Stimulated activated memory B cell treated with anti-CD40 and anti-IgM and Interleukin-4, amounts not matched to agents 10 μg/mL and 1 μg/mL and 100 μg/mL, for 72 hours (primary cell): ENCODE measurements around the gene GGT6.

Source experiments
- ATAC-seq: fragments of 150-1000 bp; cut with Tn5 transposase; 2 replicates; pipeline ENCODE4 v1.10.0; 2021
- H3K27ac Mint-ChIP-seq: one replicate; pipeline ENCODE4 v1.8.0; 2022; ENCODE audit warnings: mild to moderate bottlenecking, mixed read lengths
- H3K27me3 Mint-ChIP-seq: one replicate; pipeline ENCODE4 v1.8.0; 2022; ENCODE audit warnings: mixed read lengths
- H3K36me3 Mint-ChIP-seq: one replicate; pipeline ENCODE4 v1.8.0; 2022; ENCODE audit warnings: mixed read lengths
- H3K4me1 Mint-ChIP-seq: one replicate; pipeline ENCODE4 v1.8.0; 2022; ENCODE audit warnings: mixed read lengths
- H3K4me3 Mint-ChIP-seq: one replicate; pipeline ENCODE4 v1.8.0; 2022; ENCODE audit warnings: mild to moderate bottlenecking, moderate library complexity, mixed read lengths
- H3K9me3 Mint-ChIP-seq: one replicate; pipeline ENCODE4 v1.8.0; 2022; ENCODE audit warnings: mixed read lengths

Gene GGT6

DNA sequence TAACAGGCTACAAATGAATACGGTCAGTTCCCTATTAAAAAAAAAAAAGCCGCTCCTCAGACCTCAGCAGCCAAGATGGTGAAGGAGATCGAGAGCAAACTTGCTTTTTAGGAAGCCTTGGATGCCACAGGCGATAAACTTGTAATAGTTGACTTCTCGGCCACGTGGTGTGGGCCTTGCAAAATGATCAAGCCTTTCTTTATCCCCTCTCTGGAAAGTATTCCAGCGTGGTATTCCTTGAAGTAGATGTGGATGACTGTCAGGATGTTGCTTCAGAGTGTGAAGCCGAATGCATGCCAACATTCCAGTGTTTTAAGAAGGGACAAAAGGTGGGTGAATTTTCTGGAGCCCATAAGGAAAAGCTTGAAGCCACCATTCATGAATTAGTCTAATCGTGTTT is 11.8 kb upstream of the GGT6 start:
- Mint-ChIP-seq H3K4me3 (no peak overlapping the region), H3K9me3 (no peaks in the 10 kb centered on the region), H3K4me1 (peaks cover 16% of the 10 kb centered on the region), H3K27me3 (peaks cover 22% of the 10 kb centered on the region), H3K27ac (no peak overlapping the region), H3K36me3 (no peaks in the 10 kb centered on the region)
- no peak for ATAC-seq

DNA sequence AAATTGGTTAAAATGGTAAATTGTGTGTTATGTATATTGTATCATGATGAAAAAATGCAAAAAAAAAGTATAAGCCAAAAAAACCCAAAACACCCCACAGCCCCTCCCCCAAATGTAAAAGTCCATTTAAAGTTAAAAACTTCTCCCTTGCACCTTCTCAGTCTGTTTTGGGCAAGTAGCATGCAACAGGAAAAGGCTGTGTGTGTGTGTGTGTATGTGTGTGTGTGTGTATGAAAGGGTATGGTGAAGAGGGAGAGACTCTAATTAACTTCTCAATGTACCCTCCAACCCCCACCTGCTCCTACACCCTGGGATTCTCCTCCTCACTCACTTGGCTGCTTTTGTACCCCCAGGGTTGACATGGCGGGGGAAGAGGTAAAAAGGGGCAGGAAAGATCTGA is 9.2 kb upstream of the GGT6 start:
- Mint-ChIP-seq H3K4me1 (peaks cover 29% of the 10 kb centered on the region), H3K36me3 (no peaks in the 10 kb centered on the region), H3K9me3 (no peaks in the 10 kb centered on the region), H3K27me3 (peaks cover 1% of the 10 kb centered on the region), H3K27ac (no peak overlapping the region), H3K4me3 (no peak overlapping the region)
- no peak for ATAC-seq

DNA sequence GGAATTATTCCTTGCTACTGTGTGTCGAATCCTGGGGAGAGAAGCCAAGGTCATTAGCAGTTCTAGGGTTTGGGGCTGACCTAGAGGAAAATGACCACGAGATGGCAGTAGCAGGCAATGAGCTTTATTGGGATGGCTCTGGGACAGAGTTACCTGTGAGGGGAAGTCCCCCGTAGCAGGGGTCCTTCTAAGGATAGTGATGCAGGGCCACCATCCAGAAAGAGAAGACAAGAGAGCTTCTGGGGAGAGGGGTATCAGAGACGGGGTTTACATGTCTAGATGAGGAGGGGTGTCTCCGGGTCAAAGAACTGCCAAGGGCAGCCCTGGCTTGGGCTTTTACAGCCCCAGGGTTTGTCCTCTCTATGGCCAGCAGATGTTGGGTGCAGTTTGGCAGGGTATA is 6.4 kb upstream of the GGT6 start:
- ATAC-seq, result peak; percentile 71
- Mint-ChIP-seq H3K9me3 (no peaks in the 10 kb centered on the region), H3K4me3 (no peak overlapping the region), H3K36me3 (no peaks in the 10 kb centered on the region), H3K4me1 (peaks cover 35% of the 10 kb centered on the region), H3K27me3 (no peaks in the 10 kb centered on the region), H3K27ac (no peak overlapping the region)

DNA sequence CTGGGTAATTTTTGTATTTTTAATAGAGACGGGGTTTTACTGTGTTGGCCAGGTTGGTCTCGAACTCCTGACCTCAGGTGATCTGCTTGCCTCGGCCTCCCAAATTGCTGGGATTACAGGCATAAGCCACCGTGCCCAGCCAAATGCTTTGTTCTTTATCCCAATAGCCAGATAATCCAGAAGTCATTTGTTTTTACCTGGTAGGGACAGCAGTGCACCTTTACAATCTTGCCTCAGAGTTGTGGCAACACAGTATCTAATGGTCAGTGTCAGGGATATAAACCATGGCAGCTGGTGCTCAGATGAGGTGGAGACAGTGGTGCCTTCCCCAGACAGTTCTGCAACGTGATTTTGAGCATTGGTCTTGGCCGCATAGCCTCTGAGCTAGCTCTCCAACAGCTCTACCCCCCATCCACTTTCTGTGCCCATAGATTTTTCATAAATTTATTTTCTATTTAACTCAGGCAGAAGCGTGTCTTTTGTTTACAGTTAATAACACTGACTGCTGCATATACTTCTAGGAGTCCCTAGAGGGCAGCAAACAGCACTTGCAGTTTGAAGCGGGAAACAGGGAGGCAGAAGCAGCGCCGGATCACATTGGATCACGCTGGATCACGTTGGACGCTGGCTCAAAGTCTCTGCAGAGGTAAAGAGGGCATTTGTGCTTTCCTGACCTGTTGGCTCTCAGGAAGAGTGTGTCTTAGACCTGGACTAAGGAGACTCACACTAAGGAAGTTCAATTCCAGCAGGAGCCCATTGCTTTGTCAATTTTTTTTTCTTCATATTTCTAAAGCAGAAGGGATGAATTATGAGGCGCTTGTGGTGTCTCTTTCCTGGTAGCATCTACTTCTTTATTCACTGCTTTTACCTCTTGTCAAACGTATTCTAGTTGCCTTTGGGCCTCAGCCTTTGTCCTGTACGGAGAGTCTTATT is 5.1 kb upstream of the GGT6 start:
- no peaks in the 10 kb centered on the region for H3K36me3 Mint-ChIP-seq
- H3K9me3 Mint-ChIP-seq, result no peaks in the 10 kb centered on the region
- H3K4me1 Mint-ChIP-seq, result peaks cover 39% of the 10 kb centered on the region
- H3K4me3 Mint-ChIP-seq, result no peak overlapping the region
- ATAC-seq, result peak; percentile 58
- H3K27me3 Mint-ChIP-seq, result no peaks in the 10 kb centered on the region
- H3K27ac Mint-ChIP-seq, result no peak overlapping the region

DNA sequence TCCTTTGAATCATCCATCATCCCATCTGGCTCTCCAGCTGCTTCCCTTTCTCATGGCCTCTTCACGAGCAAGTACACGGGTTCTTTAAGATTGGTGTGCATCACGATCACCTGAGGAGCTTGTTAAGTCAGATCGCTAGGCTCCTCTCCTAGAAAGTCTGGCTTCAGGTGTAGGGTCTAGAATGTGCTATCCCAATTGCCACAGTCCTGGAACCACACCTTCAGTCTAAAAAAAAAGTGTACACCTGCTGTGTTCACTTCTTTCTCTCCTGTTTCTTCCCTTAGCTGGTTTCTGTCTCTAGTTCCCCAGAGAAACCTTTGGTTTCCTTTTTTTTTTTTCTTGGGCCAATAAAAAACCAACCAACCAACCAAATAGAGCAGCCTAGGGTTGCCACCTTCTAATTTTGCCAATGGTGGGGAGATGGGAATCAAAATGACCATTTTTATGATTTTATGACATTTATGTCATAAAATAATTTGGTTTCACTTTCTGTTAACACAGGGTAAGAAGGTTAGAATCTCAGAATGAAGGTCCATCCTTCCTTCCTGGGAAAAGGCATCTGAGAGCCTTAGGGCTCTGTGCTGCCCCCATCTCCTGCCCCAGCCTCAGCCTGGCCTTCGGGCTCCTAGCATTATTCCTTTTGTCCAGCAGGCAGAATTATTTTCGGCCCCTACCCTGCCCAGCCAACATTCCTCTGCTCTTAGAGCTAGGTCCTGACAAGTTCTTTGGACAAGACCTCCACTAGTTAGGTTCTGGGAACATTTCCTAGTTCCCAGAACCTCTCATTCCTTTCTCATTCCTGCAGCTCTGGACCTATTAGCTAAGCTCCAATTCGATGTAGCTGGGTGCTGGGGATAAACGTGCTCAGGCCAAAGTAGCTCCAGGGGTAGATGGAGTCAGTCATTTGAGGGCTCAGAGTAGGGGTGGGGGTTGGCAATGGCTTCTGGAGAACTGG is 1.9 kb upstream of the GGT6 start:
- H3K4me1 Mint-ChIP-seq, result peaks cover 44% of the 10 kb centered on the region
- ATAC-seq, result peak; percentile 14
- no peaks in the 10 kb centered on the region for H3K9me3 Mint-ChIP-seq
- H3K27me3 Mint-ChIP-seq, result no peaks in the 10 kb centered on the region
- peak overlapping the region; percentile 40 for H3K27ac Mint-ChIP-seq
- H3K36me3 Mint-ChIP-seq, result no peaks in the 10 kb centered on the region
- H3K4me3 Mint-ChIP-seq, result no peak overlapping the region

DNA sequence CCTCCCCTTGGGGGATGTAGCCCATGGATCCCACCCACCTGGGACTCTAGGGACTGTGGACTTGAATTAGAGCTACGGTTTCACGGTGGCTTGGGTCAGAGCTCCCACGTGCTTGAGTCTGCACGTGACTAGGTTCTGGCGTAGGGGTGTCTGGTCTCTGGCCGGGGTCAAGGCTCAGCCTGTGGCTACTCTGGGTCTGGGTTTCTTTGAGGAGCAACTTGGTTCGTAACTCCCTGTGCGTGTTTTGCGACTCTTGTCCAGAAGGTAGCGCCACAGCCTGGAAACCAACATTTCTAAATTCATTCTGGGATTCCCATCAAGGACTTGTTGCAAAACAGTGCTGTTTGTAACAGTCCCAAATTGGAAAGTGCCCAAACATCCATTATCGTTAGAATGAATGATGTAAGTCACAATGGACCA is 470 bp upstream of the GGT6 start:
- no peaks in the 10 kb centered on the region for H3K36me3 Mint-ChIP-seq
- H3K4me1 Mint-ChIP-seq, result peaks cover 46% of the 10 kb centered on the region
- H3K4me3 Mint-ChIP-seq, result no peak overlapping the region
- H3K27ac Mint-ChIP-seq, result no peak overlapping the region
- H3K9me3 Mint-ChIP-seq, result no peaks in the 10 kb centered on the region
- ATAC-seq, result no peak
- H3K27me3 Mint-ChIP-seq, result no peaks in the 10 kb centered on the region

DNA sequence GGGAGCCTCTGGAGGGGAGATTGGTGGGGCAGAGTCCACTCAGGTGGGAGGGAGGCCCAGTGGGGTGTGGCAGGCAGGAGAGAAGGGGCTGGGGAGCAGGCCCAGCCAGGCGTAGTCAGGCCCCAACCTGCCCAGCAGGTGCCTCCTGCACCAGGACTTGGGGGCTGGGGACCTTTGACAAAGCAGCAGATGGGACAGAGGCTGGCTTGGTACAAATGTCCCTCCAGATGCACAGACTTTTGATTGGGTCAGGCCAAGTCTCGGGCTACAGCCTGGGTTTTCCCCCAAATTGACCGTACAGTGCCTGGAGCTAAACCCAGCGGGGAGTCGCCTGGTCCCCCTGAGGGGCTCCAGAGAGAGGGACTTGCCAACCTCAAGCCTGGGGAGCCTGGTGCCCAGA is 411 bp downstream of the GGT6 start:
- Mint-ChIP-seq H3K4me1 (peaks cover 47% of the 10 kb centered on the region), H3K36me3 (no peaks in the 10 kb centered on the region), H3K4me3 (no peak overlapping the region), H3K9me3 (no peaks in the 10 kb centered on the region), H3K27me3 (no peaks in the 10 kb centered on the region), H3K27ac (no peak overlapping the region)
- no peak for ATAC-seq

DNA sequence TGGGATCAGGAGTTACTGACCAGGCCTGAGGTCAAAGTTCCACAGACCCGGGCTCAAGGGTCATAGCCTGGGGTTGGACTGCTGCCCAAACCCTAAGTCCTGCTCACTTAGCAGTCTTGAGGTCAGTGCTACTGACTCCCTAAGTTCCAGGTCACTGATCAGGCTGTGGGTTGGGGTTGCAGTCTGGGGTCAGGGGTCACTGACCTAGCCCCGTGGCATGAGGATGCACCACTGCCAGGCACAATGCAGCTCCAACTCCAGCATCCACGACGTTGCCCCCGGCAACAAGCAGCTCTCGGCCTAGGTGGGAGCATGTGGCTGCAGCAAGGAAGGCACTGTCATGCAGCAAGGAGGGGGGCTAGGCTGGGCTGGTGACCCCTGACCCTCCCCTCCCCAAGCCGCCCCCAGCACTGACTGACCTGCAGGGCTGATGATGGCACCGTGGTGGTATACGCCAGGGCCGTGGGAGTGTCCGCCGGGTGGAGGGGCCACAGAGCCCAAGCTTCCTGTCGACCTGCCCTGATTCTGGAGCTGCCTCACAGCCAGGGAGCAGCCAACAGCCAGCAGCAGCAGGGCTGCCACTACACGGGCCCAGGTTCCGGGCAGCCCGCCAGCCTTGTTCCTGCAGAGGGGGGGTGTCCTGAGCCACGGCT is 1.1 kb downstream of the GGT6 start:
- H3K27me3 Mint-ChIP-seq, result no peaks in the 10 kb centered on the region
- ATAC-seq, result no peak
- no peak overlapping the region for H3K27ac Mint-ChIP-seq
- H3K4me1 Mint-ChIP-seq, result peaks cover 54% of the 10 kb centered on the region
- H3K9me3 Mint-ChIP-seq, result no peaks in the 10 kb centered on the region
- H3K36me3 Mint-ChIP-seq, result no peaks in the 10 kb centered on the region
- H3K4me3 Mint-ChIP-seq, result no peak overlapping the region

DNA sequence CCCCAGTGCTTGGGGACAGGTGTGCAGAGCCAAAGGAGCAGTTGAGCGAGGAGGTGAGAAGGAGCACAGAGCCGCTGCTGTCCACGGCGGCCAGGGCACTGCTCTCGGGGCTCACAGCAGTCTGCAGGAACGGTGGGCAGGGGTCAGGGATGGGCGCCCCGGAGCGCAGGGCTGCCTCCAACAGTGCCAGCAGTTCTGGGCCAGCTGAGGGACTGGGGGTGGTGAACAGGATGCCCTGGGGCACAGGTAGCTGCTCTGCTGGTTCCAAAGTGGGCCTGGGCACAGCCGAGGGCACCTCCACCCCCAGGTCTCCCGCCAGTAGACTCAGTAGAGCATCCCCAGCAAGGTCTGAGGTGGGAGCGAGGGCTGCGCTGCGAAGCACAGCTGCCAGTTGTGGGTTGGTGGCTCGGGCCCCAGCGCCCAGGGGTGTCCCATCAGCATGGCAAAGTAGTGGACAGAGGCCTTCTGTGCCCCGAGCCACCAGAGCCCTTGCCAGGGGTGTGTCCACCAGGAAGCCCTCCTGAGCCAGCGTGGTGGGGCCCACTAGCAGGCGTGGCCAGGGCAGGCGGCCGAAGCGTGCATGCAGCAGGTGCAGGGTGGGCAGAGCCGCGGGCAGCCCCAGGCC is 1.9 kb downstream of the GGT6 start:
- no peaks in the 10 kb centered on the region for H3K36me3 Mint-ChIP-seq
- H3K9me3 Mint-ChIP-seq, result no peaks in the 10 kb centered on the region
- H3K4me3 Mint-ChIP-seq, result no peak overlapping the region
- H3K27me3 Mint-ChIP-seq, result no peaks in the 10 kb centered on the region
- ATAC-seq, result no peak
- H3K27ac Mint-ChIP-seq, result no peak overlapping the region
- peaks cover 58% of the 10 kb centered on the region for H3K4me1 Mint-ChIP-seq

DNA sequence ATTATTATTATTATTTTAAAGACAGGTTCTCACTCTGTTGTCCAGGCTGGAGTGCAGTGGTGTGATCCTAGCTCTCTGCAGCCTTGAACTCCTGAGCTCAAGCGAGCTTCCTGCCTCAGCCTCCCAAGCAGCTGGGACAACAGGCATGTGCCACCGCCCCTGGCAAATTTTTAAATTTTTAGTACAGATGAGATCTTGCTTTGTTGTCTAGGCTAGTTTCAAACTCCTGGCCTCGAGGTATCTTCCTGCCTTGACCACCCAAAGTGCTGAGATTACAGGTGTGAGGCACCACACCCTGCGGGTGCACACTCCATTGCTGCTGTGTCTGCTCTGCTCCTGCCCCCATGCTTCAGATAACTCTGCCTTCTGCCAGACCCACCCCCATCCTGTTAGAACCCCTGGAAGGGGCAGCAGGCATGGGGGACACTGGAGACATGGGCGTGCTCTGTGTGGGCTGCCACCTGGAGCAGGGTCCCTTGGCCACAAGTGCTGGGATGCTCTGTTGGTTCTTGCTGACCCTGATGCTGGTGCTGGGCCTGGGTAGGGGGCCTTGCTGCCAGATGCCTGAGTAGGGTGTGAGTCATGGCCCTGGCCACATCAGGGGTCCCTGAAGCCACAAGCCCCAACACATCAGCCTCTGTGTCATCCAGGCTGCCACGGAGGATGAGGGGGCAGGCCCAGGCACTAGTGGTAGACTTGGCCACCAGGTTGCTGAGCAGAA is 2.6 kb downstream of the GGT6 start:
- Mint-ChIP-seq H3K9me3 (no peaks in the 10 kb centered on the region), H3K4me1 (peaks cover 51% of the 10 kb centered on the region), H3K36me3 (no peaks in the 10 kb centered on the region), H3K27me3 (no peaks in the 10 kb centered on the region), H3K27ac (no peak overlapping the region), H3K4me3 (no peak overlapping the region)
- no peak for ATAC-seq

DNA sequence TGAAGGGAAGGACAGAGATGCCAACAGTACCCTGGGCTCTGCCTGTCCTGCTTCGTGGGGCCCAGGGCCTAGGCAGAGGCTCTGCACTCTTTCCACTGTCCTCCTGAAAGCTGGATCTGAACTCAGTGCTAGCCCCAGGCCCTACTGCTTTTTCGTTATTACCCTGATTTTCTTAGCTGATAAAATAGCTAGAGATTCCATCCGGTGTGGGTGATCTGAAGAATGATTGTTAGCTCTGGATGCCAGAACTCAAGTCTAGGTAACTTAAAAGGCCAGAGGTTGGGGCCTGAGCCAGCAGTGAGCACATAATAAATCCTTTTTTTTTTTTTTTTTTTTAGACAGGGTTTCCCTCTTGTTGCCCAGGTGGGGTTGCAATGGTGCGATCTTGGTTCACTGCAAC is 3.4 kb downstream of the GGT6 start:
- Mint-ChIP-seq H3K9me3 (no peaks in the 10 kb centered on the region), H3K4me3 (no peak overlapping the region), H3K4me1 (peaks cover 44% of the 10 kb centered on the region), H3K27ac (no peak overlapping the region), H3K27me3 (no peaks in the 10 kb centered on the region), H3K36me3 (peaks cover 4% of the 10 kb centered on the region)
- ATAC-seq, result no peak

DNA sequence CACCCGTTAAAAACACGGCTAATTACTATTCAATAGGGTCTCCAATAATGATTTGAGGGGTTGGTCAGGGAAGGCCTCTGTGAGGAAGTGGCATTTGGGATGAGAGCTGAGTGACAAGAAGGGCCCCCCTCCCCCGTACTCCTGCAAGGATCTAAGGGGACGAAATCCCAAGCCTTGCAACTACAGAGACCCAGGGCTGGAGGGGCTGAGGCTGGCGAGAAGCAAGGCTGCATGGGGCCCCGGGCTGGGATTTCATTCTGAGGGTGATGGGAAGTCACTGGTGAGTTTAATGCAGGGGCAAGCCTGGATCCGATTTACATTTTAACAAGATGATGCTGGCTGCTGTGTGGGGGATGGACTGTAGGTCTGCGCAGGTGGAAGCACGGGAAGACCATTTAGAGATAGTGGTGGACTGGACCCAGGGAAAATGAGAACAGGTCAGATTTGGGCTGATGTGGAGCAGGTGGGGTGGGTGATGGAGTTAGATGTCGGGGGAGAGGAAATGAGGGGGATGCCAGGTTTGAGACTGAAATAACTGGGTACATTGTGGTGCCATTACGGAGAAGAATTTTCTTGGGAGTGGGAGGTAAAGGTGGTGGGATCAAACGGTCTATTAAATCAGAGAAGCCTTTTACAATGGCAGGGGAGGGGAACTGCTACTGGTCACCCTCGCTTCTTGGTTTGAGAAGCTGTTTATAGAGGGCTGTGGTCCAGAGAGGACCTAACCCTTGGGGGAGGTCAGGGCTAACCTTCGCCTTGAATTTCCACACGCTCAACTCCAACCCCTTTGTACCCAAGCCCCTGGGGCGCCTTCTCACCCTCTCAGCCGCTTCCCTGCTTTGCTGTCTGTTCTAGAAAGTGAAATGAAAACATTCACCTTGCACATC is 4.3 kb downstream of the GGT6 start:
- peak overlapping the region; percentile 97 for H3K4me3 Mint-ChIP-seq
- no peak for ATAC-seq
- no peaks in the 10 kb centered on the region for H3K27me3 Mint-ChIP-seq
- H3K9me3 Mint-ChIP-seq, result no peaks in the 10 kb centered on the region
- peaks cover 13% of the 10 kb centered on the region for H3K36me3 Mint-ChIP-seq
- H3K4me1 Mint-ChIP-seq, result peaks cover 37% of the 10 kb centered on the region
- peak overlapping the region; percentile 94 for H3K27ac Mint-ChIP-seq

DNA sequence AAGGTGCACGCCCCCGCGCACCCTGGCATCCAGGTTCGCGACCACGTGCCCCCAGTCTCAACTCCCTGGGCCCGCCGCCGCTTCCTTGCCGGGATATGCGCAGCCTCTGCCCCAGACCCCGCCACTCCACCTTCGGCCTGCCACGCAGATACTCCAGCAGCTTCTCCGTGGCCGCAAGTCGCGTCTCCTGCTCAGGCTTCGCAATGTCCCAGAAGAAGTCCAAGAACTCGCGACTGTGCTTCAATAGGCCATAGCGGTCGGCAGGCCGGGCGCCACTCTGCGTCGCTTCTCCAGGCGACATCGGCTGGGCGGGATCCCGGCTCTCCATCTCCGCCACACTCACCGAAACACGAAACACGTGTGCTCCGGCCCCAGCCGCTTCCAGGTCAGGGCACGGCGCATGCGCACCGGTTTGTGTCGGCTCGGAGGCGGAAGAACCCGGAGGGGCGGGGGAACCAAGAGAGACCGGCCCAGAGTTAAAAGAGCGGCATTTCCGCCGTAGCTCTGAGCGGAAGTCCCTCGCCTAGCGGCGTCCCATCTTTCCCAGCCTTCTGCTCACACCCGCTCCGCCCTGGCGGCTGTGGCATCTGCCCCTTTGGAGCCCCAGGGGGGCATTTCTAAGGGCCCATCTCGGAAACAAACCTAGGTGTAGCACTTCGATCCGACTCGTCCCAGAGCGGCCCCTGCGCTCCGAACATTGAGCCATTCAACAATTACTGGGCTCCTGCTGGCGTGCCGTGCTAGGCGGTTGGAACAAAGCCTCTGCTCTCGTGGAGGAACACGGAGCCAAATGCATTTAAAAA is 5.2 kb downstream of the GGT6 start, which contains the start of gene MYBBP1A:
MYBBP1A (minus strand) TSS at position 388 of the 803 bp plus-strand sequence; CDS start at position 328, 60 bp downstream.
- Mint-ChIP-seq H3K27me3 (no peaks in the 10 kb centered on the region), H3K4me3 (peak within 1 kb of the TSS; percentile 97), H3K36me3 (peaks cover 20% of the 10 kb centered on the region), H3K4me1 (peaks cover 37% of the 10 kb centered on the region), H3K9me3 (no peaks in the 10 kb centered on the region), H3K27ac (peak within 1 kb of the TSS; percentile 94)
- peak; percentile 96 for ATAC-seq
